Neural progenitor cell (in vitro differentiated cells): ENCODE measurements around the gene ZMYND11.

Experiments used
- EZH2 ChIP-seq: fragments of 200-600 bp; sonication (generic); IDR thresholded peaks from 2 replicates; pipeline ENCODE4 v1.6.1; 2017; ENCODE audit warnings: antibody characterized with exemption, mild to moderate bottlenecking, moderate library complexity
- EZH2phosphoT487 ChIP-seq: fragments of 200-600 bp; sonication (generic); IDR thresholded peaks from 2 replicates; pipeline ENCODE4 v1.6.1; 2017; ENCODE audit warnings: antibody characterized with exemption
- TF ChIP-seq, protein P1 (sequence below): fragments of 200-600 bp; sonication (generic); IDR thresholded peaks from 2 replicates; pipeline ENCODE4 v1.5.1; 2017; ENCODE audit warnings: antibody characterized with exemption, mild to moderate bottlenecking

DNA sequence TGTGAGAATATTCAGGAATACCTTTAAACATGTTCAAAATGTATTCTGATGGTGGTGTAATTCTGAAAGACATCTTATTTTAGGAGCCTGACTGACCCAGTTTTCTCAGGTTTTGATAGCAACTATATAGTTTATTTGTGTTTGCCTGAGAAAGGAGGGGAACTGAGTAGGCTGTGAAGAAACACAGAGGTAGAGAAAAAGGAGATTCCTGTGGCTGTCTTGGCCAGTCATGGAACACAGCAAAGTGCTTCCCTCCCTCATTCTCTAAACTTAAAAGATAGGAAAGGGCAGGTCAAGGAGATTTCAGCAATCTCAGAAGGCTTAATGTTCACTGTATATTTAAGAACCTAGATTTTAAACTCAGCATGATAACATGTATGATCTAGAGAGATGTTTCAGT is 43.5 kb downstream of the ZMYND11 start:
- TF ChIP-seq, protein P1, sequence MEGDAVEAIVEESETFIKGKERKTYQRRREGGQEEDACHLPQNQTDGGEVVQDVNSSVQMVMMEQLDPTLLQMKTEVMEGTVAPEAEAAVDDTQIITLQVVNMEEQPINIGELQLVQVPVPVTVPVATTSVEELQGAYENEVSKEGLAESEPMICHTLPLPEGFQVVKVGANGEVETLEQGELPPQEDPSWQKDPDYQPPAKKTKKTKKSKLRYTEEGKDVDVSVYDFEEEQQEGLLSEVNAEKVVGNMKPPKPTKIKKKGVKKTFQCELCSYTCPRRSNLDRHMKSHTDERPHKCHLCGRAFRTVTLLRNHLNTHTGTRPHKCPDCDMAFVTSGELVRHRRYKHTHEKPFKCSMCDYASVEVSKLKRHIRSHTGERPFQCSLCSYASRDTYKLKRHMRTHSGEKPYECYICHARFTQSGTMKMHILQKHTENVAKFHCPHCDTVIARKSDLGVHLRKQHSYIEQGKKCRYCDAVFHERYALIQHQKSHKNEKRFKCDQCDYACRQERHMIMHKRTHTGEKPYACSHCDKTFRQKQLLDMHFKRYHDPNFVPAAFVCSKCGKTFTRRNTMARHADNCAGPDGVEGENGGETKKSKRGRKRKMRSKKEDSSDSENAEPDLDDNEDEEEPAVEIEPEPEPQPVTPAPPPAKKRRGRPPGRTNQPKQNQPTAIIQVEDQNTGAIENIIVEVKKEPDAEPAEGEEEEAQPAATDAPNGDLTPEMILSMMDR, result no peak
- no peak for TF ChIP-seq EZH2
- TF ChIP-seq EZH2phosphoT487, result no peak
